ENCODE results near the gene ADAM8. TPM values are rescaled to one million over a fixed set of nuclear protein-coding genes. Genes with fewer than 3 reads are reported as not detected.

The ADAM8 gene
- total RNA-seq, 1 experiment from 2014 or later: 16.8 TPM

GRCh38 chr10:133277993-133278576 is 1.4 kb upstream of the ADAM8 start:
- BruUV-seq (replicated peaks): no TSS peak
- Mint-ChIP-seq H3K27me3 (ENCODE audit: insufficient read depth, unreplicated experiment) (no peaks in the 10 kb centered on the region), H3K27ac (ENCODE audit: unreplicated experiment) (peak overlapping the region; percentile 74), H3K9me3 (ENCODE audit: unreplicated experiment) (no peaks in the 10 kb centered on the region), H3K4me1 (ENCODE audit: low read depth, unreplicated experiment) (peaks cover 11% of the 10 kb centered on the region), H3K36me3 (ENCODE audit: insufficient read depth, unreplicated experiment) (peaks cover 37% of the 10 kb centered on the region), H3K4me3 (ENCODE audit: unreplicated experiment) (peak overlapping the region; percentile 33)
- Histone ChIP-seq H3K27me3 (replicated peaks; ENCODE audit: control insufficient read depth, insufficient read depth, low read length) (no peaks in the 10 kb centered on the region), H3K4me1 (peaks cover 53% of the 10 kb centered on the region), H3K4me3 (ENCODE audit: low read depth, low read length) (no peak overlapping the region), H3K9me3 (no peaks in the 10 kb centered on the region), H3K36me3 (ENCODE audit: control insufficient read depth, insufficient read depth, low read length) (peaks cover 7% of the 10 kb centered on the region)
- DNase-seq: no peak
- ChIA-PET POLR2A (interaction anchor here (0.6 to 1.1 kb wide), 3 partner anchors 30 to 80 kb away, joined by 3 to 5 read pairs (median 4); partner anchors contain the start of gene FUOM), CTCF (interaction anchor here (0.8 to 1.5 kb wide), 7 partner anchors 9 to 159 kb away, joined by 3 to 7 read pairs (median 5); no protein-coding TSS in a partner anchor)
- intact Hi-C loops (cut with micrococcal nuclease; ENCODE audit: unreplicated experiment): loop anchor here (1.0 to 2.0 kb wide), 3 partner anchors 21 to 31 kb away; no protein-coding TSS in a partner anchor
- no peak for TF ChIP-seq CTCF (IDR thresholded peaks at IDR 0.05; ENCODE audit: insufficient read depth in 1 of 2, low read depth in 1 of 2, low read length in 1 of 2, severe bottlenecking in 1 of 2, unreplicated experiment in 1 of 2)

DNA sequence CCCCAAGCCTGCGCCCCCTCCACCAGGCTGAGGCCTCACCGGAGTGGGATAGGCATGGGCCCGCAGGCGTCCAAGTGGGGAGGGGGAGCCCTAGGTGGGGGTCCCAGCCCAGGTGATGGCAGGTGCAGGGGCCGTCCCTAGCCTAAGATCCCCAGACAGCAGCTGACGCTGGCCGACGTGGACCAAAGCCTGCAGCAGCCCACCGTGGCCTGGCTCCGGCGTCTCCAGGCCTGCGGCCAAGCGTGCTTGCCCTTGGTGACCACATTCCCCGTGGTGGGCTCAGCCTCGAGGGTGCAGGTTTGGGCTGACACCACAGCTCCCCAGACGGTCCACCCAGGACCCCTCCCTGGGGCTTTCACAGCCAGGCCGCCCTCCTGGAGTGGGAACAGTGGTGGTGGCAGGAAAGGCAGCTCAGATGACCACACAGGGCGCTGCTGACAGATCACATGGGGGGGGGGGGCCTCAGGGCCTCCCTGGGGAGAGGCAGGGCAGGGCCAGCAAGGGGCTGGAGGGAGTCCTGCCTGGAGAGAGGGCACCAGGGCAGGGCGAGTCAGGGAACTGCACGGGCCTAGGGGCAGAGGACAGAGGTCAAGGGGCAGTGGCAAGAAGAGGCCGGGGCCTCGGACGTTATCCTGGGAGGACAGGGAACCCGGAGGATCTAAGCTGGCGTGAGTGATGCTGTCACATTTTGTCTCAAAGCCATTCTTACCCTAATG is 767 bp upstream of the ADAM8 start:
- ChIA-PET CTCF (interaction anchor here (0.6 to 1.5 kb wide), 6 partner anchors 9 to 160 kb away, joined by 3 to 6 read pairs (median 4); no protein-coding TSS in a partner anchor), POLR2A (interaction anchor here (0.6 kb wide), 1 partner anchor 62 kb away, joined by 6 read pairs; no protein-coding TSS in a partner anchor)
- peaks cover 36% of the 10 kb centered on the region for H3K36me3 Mint-ChIP-seq (ENCODE audit: insufficient read depth, unreplicated experiment)
- Histone ChIP-seq H3K4me3 (ENCODE audit: low read depth, low read length) (no peak overlapping the region; the same call in 1 of the 2 replicates), H3K27me3 (replicated peaks; ENCODE audit: control insufficient read depth, insufficient read depth, low read length) (no peaks in the 10 kb centered on the region), H3K36me3 (ENCODE audit: control insufficient read depth, insufficient read depth, low read length) (peaks cover 6% of the 10 kb centered on the region), H3K9me3 (no peaks in the 10 kb centered on the region), H3K4me1 (peaks cover 53% of the 10 kb centered on the region)
- TF ChIP-seq CTCF (IDR thresholded peaks at IDR 0.05; ENCODE audit: insufficient read depth in 1 of 2, low read depth in 1 of 2, low read length in 1 of 2, severe bottlenecking in 1 of 2, unreplicated experiment in 1 of 2): no peak
- no peaks in the 10 kb centered on the region for H3K27me3 Mint-ChIP-seq (ENCODE audit: insufficient read depth, unreplicated experiment)
- H3K4me3 Mint-ChIP-seq (ENCODE audit: unreplicated experiment): peak overlapping the region; percentile 62
- BruUV-seq (replicated peaks): no TSS peak
- no peaks in the 10 kb centered on the region for H3K9me3 Mint-ChIP-seq (ENCODE audit: unreplicated experiment)
- peak overlapping the region; percentile 61 for H3K27ac Mint-ChIP-seq (ENCODE audit: unreplicated experiment)
- H3K4me1 Mint-ChIP-seq (ENCODE audit: low read depth, unreplicated experiment): peaks cover 11% of the 10 kb centered on the region
- no peak for DNase-seq
- intact Hi-C loops (cut with micrococcal nuclease; ENCODE audit: unreplicated experiment): no loop called here

GRCh38 chr10:133276100-133276434 is 601 bp downstream of the ADAM8 start:
- Histone ChIP-seq H3K9me3 (no peaks in the 10 kb centered on the region), H3K4me3 (ENCODE audit: low read depth, low read length) (peak overlapping the region; percentile 52), H3K36me3 (ENCODE audit: control insufficient read depth, insufficient read depth, low read length) (peaks cover 6% of the 10 kb centered on the region), H3K4me1 (peaks cover 53% of the 10 kb centered on the region), H3K27me3 (replicated peaks; ENCODE audit: control insufficient read depth, insufficient read depth, low read length) (no peaks in the 10 kb centered on the region)
- Mint-ChIP-seq H3K4me3 (ENCODE audit: unreplicated experiment) (peak overlapping the region; percentile 62), H3K4me1 (ENCODE audit: low read depth, unreplicated experiment) (peaks cover 11% of the 10 kb centered on the region), H3K27me3 (ENCODE audit: insufficient read depth, unreplicated experiment) (no peaks in the 10 kb centered on the region), H3K36me3 (ENCODE audit: insufficient read depth, unreplicated experiment) (peaks cover 31% of the 10 kb centered on the region), H3K9me3 (ENCODE audit: unreplicated experiment) (no peaks in the 10 kb centered on the region), H3K27ac (ENCODE audit: unreplicated experiment) (peak overlapping the region; percentile 80)
- TSS peak; percentile 51 for BruUV-seq (replicated peaks)
- CTCF ChIA-PET: interaction anchor here (0.6 to 1.0 kb wide), 2 partner anchors 18 to 19 kb away, joined by 4 read pairs; no protein-coding TSS in a partner anchor
- TF ChIP-seq CTCF (IDR thresholded peaks at IDR 0.05; ENCODE audit: insufficient read depth in 1 of 2, low read depth in 1 of 2, low read length in 1 of 2, severe bottlenecking in 1 of 2, unreplicated experiment in 1 of 2): no peak
- no peak for DNase-seq
- intact Hi-C loops (cut with micrococcal nuclease; ENCODE audit: unreplicated experiment): no loop called here
- POLR2A ChIA-PET: no interaction called here
